Inflammatory macrophage treated with lipopolysaccharide for 4 hours (primary cell): ENCODE measurements around the gene NDUFS5.
"Not testable (repeated sequence)": the region's sequence is repeated elsewhere in the genome, so short reads cannot be mapped to it uniquely, and the experiment has no call there.

ENCODE experiments used
- DNase-seq: peaks from one replicate; pipeline ENCODE4 v3.0.0-alpha.2; 2020

NDUFS5 gene

DNA sequence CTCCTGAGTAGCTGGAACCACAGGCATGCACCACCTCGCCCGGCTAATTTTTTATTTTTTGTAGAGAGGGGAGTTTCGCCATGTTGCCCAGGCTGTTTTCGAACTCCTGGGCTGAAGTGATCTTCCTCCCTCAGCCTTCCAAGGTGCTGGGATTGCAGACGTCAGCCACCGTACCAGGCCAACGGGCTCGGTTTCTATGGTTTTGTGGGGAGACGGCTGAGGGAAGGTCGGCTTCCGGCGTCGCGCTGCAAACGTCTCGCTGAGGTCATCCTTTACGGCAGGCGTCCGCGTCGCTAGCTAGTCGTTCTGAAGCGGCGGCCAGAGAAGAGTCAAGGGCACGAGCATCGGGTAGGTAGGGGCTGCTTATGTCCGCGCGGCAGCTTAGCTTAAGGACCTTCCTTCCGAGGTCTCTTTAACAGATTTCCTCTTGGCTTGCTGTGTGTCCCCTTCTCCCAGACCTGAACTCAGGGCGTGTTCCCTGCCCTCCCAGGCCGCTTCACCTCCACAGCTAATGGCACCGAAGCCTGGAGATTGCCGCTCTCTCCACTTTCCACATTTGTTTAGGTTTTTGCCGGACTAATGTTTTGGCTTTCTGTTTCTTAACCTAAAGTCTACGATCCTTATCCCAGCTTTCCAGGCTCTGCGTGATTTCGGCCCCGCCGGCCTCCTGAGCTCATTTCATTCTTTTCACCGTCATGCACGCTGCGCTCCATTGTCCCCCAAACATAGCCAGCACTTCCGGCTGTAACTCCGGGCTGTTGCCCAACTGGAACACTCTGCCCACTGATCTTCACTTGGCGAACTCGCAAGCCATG, at the start of gene NDUFS5:
Gene NDUFS5, plus strand, starts transcription at position 300 of the 815 bp plus-strand sequence. CDS start 2,375 bp downstream, outside the sequence.
- DNase-seq = peak; percentile 90

DNA sequence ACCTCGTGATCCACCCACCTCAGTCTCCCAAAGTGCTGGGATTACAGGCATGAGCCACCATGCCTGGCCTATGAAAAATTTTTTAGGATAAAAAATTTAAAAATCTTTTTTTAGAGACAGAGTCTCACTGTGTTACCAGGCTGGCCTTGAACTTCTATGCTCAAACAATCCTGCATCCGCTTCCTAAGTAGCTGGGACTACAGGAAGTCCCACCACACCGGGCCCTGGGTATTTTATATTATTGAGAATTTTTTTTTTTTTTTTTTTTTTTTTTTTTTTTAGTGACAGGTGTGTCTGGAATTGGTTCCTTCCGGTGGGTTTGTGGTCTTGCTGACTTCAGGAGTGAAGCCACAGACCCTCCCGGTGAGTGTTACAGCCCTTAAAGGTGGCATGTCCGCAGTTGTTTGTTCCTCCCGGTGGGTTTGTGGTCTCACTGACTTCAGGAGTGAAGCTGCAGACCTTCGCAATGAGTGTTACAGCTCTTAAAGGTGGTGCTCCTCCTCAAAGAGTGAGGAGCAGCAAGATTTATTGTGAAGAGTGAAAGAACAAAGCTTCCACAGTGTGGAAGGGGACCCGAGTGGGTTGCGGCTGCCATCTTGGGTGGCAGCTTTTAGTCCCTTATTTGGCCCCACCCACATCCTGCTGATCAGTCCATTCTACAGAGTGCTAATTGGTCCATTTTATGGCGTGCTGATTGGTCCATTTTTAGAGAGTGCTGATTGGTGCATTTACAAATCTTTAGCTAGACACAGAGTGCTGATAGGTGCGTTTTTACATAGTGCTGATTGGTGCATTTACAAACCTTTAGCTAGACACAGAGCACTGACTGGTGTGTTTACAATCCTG, 48.5 kb upstream of the NDUFS5 start:
- DNase-seq = not testable (repeated sequence)

DNA sequence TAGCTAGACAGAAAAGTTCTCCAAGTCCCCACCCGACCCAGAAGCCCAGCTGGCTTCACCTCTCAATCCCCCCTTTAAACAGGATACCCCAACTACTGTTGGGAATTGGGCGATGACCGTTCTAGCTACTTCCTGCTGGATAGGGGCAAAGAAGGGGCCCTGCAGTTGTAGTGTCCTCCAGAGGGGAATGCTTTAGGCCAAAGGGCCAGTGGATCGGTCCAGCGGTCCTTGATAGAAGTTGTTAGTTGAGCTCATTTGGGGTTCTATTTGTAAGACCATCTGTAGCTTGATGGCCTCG, 48.0 kb upstream of the NDUFS5 start:
- not testable (repeated sequence) for DNase-seq

GRCh38 chr1:38979380-38979779, 46.8 kb upstream of the NDUFS5 start:
- DNase-seq = not testable (repeated sequence)

GRCh38 chr1:38989979-38990378, 36.2 kb upstream of the NDUFS5 start:
- no peak for DNase-seq

DNA sequence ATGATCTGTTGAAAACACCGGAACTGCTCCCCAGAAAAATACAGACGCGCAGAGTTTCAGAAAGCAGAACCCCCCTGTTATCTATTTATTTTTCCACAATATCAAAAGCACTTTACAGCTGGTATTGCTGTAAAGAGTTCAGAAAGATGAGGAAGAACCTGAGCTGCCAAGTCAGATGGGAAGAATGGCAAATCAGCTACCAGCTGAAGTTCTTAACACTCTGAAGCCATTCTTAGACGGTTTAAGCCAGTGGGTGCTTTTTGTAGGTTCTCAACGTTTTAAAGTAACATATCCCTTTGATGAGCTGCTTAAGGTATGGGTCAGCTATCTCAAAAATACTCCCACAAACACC, 35.8 kb upstream of the NDUFS5 start:
- no peak for DNase-seq

- DNase-seq = peak; percentile 96
Observed at GRCh38 chr1:38990738-38991637, 35.2 kb upstream of the NDUFS5 start, which contains the start of gene AKIRIN1. TSS of gene AKIRIN1 (plus strand) at chr1:38991276. CDS start at chr1:38991381, 105 bp downstream.

- no peak for DNase-seq
Observed at GRCh38 chr1:38991638-38992411, 34.3 kb upstream of the NDUFS5 start.

DNA sequence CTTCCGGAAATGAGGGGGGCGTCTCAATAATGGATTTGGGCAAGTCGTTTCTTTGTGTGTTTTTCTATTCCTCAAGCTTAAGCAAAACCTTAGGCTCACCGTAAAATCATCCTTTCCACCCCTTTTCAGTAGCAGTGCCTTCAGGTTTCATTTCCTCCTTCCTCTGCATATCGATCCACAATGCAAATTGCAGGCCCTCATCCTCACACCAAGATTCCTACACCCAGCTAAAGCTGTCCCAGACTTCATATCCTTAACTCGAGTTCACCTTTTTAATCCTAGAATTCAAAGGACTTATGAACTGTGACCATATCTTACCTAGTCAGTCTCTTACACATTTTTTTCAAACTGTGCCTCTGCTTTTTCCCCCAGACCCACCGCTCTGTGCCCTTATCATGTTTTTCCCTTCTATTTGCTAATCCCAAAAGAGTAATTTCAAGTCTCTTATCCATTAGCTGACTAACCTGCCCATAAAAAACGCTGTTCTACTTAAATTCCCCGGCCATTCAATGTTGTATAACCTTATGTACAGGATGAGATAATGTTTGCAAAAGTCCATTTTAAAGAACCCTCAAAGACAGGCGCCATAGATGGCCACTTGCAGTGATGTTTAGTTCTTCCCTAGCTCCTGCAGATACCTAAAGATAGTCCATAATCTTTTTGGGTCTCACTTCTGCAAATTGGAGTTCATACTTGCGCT, 33.6 kb upstream of the NDUFS5 start:
- DNase-seq = peak; percentile 40

DNA sequence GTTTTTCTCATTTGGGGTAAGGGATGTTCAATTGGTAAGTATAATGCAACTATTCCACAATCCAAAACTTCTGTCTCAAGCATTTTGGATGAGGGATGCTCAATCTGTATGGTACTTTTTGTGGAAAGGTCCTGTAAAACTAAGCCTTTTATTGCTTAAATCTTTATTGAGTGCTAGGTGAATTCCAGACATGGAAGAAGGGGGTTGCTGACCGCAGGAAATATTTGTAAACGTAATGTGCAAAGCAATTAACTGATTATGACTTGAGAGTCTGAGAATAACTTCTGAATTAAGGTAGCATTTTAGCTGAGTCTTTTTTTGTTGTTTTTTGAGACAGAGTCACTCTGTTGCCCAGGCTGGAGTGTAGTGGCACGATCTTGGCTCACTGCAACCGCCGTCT, 32.0 kb upstream of the NDUFS5 start:
- DNase-seq = no peak

DNA sequence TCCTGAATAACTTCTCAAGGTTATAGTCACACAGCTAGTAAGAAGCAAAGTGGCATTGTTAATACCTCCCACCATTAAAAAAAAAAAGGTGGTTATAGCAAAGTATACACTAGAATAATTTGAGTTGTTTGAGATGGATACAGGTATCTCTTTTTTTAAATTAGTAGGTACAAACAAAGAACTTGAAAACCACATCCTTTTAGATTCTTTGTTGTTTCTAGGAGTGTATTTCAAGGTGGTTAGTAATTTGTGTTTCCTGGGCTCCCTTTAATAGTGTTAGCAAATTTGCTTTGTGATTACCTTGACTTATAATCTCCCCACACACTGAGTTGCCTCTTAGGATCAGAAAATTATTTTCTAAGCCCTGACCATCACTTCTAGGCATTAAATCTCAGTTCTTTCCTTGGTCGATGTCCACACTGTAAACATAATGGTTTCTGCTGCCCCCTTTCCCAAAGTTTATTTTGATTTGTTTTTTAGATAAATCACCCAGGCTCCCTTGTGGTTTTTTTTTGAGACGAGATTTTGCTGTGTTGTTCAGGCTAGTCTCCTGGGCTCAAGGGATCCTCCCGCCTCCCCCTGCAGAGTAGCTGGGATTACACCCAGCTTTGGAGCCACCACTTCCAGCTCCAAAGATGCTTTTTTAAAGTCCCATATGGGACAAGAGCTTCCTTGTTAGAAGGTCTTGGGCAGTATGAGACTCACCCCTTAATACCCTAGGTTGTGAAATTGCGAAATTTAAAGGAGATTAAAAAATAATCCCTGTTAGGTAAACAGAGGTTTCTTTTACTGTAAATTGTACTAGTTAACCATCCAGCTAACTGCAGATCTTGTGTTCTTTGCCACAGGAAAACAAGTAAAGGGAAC, 28.9 kb upstream of the NDUFS5 start:
- no peak for DNase-seq

GRCh38 chr1:38997901-38998190, 28.3 kb upstream of the NDUFS5 start:
- DNase-seq = no peak

DNA sequence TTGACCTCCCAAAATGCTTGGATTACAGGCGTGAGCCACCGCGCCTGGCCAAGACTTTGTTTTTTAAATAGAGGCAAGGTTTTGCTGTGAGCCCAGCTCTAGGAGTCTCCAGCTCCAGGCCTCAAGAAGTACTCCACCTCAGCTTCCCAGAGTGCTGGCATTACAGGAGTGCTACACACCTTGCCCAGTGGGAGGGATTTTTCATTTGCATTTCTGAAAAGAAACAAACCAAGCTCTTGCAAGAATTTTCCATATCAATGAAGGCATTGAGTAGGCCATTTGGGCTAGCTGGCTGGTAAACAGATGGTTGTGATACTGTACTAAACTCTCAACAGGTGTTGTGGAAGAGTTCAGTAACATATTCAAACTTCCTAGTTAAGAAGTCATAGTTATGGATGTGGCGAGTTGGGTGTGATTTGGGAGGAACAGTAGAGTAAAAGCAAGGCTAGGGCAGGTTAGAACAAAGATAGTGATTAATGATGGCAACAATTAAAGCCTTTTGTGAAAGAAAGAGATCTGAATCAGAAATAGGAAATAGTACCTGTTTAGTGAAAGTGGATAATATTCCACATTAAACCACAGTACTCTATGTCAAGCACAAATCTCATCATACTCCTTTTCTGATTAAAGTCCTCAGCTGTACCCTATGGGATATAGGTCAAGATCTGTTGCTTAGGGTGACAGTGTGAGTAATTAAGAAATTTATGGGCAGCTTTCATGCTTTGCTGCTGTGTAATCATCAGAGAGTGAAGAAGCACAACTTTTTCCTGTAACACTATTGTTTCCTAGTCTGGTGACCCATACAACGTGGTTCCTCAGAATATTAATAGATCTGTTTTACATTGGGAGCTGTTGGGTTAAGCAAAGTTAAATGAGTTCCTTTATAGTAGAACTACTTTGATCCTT, 24.4 kb upstream of the NDUFS5 start:
- DNase-seq = peak; percentile 34

GRCh38 chr1:39003281-39003680, 22.9 kb upstream of the NDUFS5 start:
- DNase-seq = peak; percentile 68

DNA sequence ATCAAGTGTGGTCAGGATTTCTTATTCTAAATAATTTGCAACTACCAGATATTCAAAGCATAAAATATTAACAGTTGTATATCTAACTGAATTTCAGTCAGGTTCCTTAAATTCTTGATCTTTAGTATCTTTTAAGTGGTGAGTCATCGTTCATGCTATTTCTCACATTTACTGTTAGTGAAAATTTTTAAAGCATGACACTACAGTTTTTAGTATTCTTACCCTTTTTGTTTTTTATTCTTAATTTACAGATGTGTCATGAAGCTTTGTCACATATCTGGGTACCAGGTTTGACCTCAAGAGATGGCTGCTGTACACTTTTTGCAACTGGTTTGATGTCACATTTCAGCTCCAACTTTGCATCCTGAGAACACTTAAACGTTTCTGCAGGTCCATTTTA, 22.4 kb upstream of the NDUFS5 start:
- DNase-seq = peak; percentile 55

DNA sequence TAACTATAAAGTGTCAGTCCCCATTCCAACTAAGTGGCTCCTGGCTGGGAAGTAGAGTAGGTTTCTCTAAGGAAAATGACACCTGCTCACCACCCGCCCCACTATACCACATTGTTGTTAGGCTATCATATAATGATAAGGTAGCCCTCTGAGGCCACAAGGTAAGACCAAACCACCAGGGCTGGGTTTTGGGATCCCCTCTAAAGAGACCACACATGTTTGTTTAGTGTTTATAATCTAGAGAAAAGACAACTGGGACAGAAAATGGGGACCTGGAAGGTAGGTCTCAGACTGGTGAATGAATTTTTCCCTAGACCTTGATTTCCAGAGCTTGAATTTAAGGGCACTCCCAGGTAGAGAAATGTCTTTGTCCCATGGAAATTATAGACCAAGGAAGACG, 19.9 kb upstream of the NDUFS5 start:
- no peak for DNase-seq

GRCh38 chr1:39006726-39007645, 19.2 kb upstream of the NDUFS5 start:
- no peak for DNase-seq

DNA sequence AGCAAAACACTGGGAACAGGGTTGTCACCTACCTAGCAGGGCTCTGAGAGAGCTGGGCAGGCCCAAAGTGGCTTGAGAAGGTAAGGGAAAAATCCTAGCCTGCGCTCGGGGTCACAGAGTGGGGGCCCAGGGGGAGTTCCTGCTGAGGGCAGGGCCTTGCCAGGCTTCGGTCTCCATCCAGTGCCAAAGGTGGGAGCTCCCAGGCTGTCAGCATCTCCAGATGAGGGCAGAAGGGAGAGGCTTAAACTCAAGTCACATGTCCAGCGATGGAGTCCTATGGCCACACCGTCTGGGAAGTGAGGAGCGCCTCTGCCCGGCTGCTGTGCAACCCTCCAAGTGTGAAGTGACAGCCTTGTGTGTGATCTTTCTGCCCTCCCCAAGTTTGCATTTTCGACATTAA, 11.2 kb upstream of the NDUFS5 start:
- not testable (repeated sequence) for DNase-seq
